Fibroblast of lung (primary cell): ENCODE data around the gene SPATS2L. TPM values are rescaled to one million over a fixed set of nuclear protein-coding genes. Genes with fewer than 3 reads are reported as not detected.

Source experiments
- DNase-seq, 2 donors: peaks; one replicate each; pipeline versions ENCODE4 v3.0.0 to v3.0.0-alpha.2; 2010; ENCODE audit warnings: low read depth in 2 of 2
- H2AFZ ChIP-seq: 2 replicates; pipeline ENCODE4 v1.5.1; 2012; ENCODE audit warnings: low read length, control low read depth, inconsistent platforms
- H3K27ac ChIP-seq: 2 replicates; pipeline ENCODE4 v1.5.1; 2011; ENCODE audit warnings: low read length, control low read depth; ENCODE audit not compliant: insufficient read depth
- H3K27me3 ChIP-seq: 2 replicates; pipeline ENCODE4 v1.5.1; 2011; ENCODE audit warnings: mild to moderate bottlenecking, low read length; ENCODE audit not compliant: control insufficient read depth, insufficient read depth
- H3K36me3 ChIP-seq: 2 replicates; pipeline ENCODE4 v1.5.1; 2011; ENCODE audit warnings: low read length; ENCODE audit not compliant: control insufficient read depth, insufficient read depth
- H3K4me1 ChIP-seq: 2 replicates; pipeline ENCODE4 v1.5.1; 2011; ENCODE audit warnings: low read length; ENCODE audit not compliant: control insufficient read depth, insufficient read depth; ENCODE audit errors: extremely low read depth
- H3K4me2 ChIP-seq: 2 replicates; pipeline ENCODE4 v1.5.1; 2011; ENCODE audit warnings: low read length, control low read depth; ENCODE audit not compliant: insufficient read depth; ENCODE audit errors: extremely low read depth
- H3K4me3 ChIP-seq, 4 experiments: fragments of 200-600 bp in 1 of 4; sonication (generic) in 1 of 4; replicated peaks in 1 of 4; 2 replicates each; pipeline ENCODE4 v1.5.1; 2011 to 2016; ENCODE audit warnings: low read length in 4 of 4, low read depth in 3 of 4, mild to moderate bottlenecking in 3 of 4, control low read depth in 2 of 4, inconsistent platforms in 1 of 4, mixed read lengths in 1 of 4; ENCODE audit not compliant: insufficient read depth in 1 of 4; ENCODE audit errors: control extremely low read depth in 1 of 4
- H3K79me2 ChIP-seq: 2 replicates; pipeline ENCODE4 v1.5.1; 2012; ENCODE audit warnings: mild to moderate bottlenecking, low read length, inconsistent platforms; ENCODE audit not compliant: control insufficient read depth, insufficient read depth
- H3K9ac ChIP-seq: 2 replicates; pipeline ENCODE4 v1.5.1; 2011; ENCODE audit warnings: mild to moderate bottlenecking, low read length, control low read depth; ENCODE audit not compliant: insufficient read depth
- H3K9me3 ChIP-seq: 2 replicates; pipeline ENCODE4 v1.5.1; 2012; ENCODE audit warnings: low read depth, low read length; ENCODE audit not compliant: control insufficient read depth, insufficient read depth
- H4K20me1 ChIP-seq: 2 replicates; pipeline ENCODE4 v1.5.1; 2011; ENCODE audit warnings: low read length; ENCODE audit not compliant: control insufficient read depth, insufficient read depth; ENCODE audit errors: extremely low read depth
- EZH2 ChIP-seq: IDR thresholded peaks from 2 replicates; pipeline ENCODE4 v1.5.1; 2012; ENCODE audit warnings: low read length, control low read depth, mild to moderate bottlenecking; ENCODE audit errors: missing control alignments
- polyA plus RNA-seq, 2 donors: library from polyadenylated mRNA; depleted of rRNA in 1 of 2; stranded (reverse) in 1 of 2; unstranded in 1 of 2; fragments of >200 nt; gene quantifications; 2 replicates each; pipeline ENCODE4 v1.2.1, GENCODE V29; 2011 to 2012; ENCODE audit warnings: missing spikeins in 1 of 2
- total RNA-seq: library from RNA; depleted of rRNA; stranded (reverse); fragments of >200 nt; gene quantifications from 2 replicates; pipeline ENCODE4 v1.2.1, GENCODE V29; 2014
- TF ChIP-seq, protein P1 (sequence below), 2 donors: IDR thresholded peaks in 1 of 2; conservative IDR thresholded peaks in 1 of 2; 1 replicate in 1 of 2; 2 replicates in 1 of 2; pipeline ENCODE4 v1.5.1; 2011 to 2012; ENCODE audit warnings: low read length in 2 of 2, control low read depth in 1 of 2, inconsistent platforms in 1 of 2, low read depth in 1 of 2, mild to moderate bottlenecking in 1 of 2

SPATS2L gene
- total and polyA plus RNA-seq, 2 donors (not counting 1 experiment from before 2014, with no cell fraction given): 73.8 to 291 TPM

DNA sequence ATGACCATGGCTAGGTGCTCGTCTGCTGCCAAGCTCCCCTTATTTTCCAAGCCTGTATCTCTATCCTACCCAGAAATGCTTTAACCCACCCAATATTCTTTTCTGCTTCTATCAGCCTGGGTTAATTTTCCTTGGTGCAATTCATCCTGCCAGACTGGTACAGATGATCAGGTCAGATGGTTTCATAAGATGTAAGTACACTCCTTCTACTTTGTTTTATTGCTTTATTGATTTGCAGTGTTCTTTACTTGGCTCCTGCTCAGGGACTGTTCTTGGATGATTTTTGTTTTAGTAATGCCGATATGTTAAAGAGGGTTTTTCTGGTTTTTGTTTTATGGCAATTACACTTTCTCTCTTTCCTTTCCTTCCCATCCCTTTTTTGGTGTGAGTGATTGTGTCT lies 217.1 kb downstream of the SPATS2L start:
- peaks cover 24% of the 10 kb centered on the region for H3K79me2 ChIP-seq
- no peaks in the 10 kb centered on the region for H3K36me3 ChIP-seq
- no peak overlapping the region for H3K27ac ChIP-seq
- no peaks in the 10 kb centered on the region for H3K27me3 ChIP-seq
- TF ChIP-seq, protein P1, sequence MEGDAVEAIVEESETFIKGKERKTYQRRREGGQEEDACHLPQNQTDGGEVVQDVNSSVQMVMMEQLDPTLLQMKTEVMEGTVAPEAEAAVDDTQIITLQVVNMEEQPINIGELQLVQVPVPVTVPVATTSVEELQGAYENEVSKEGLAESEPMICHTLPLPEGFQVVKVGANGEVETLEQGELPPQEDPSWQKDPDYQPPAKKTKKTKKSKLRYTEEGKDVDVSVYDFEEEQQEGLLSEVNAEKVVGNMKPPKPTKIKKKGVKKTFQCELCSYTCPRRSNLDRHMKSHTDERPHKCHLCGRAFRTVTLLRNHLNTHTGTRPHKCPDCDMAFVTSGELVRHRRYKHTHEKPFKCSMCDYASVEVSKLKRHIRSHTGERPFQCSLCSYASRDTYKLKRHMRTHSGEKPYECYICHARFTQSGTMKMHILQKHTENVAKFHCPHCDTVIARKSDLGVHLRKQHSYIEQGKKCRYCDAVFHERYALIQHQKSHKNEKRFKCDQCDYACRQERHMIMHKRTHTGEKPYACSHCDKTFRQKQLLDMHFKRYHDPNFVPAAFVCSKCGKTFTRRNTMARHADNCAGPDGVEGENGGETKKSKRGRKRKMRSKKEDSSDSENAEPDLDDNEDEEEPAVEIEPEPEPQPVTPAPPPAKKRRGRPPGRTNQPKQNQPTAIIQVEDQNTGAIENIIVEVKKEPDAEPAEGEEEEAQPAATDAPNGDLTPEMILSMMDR (conservative IDR thresholded peaks at IDR 0.05 in 1 of 2, IDR thresholded peaks at IDR 0.05 in 1 of 2; ENCODE audit: low read depth in 1 of 2, low read length in 2 of 2): no peak
- TF ChIP-seq EZH2: no peak
- H2AFZ ChIP-seq: no peak overlapping the region
- H3K4me2 ChIP-seq: no peak overlapping the region
- no peak overlapping the region for H3K4me3 ChIP-seq
- no peak overlapping the region for H3K9ac ChIP-seq
- peaks cover 8% of the 10 kb centered on the region for H3K4me1 ChIP-seq
- no peak for DNase-seq
- H3K9me3 ChIP-seq: no peaks in the 10 kb centered on the region
- H4K20me1 ChIP-seq: no peaks in the 10 kb centered on the region

GRCh38 chr2:200525066-200525465 lies 218.6 kb downstream of the SPATS2L start:
- peak in 1 of 2 donors; percentile 8 for DNase-seq
- Histone ChIP-seq H3K4me2 (peak overlapping the region; percentile 55), H3K4me1 (peaks cover 8% of the 10 kb centered on the region), H3K79me2 (peaks cover 39% of the 10 kb centered on the region), H2AFZ (no peak overlapping the region), H3K36me3 (no peaks in the 10 kb centered on the region), H3K9ac (no peak overlapping the region), H4K20me1 (no peaks in the 10 kb centered on the region), H3K27me3 (no peaks in the 10 kb centered on the region), H3K9me3 (no peaks in the 10 kb centered on the region), H3K27ac (no peak overlapping the region), H3K4me3 (peak overlapping the region in 3 of 4 experiments; percentile 81 to 88 (median 85))
- TF ChIP-seq, protein P1 (conservative IDR thresholded peaks at IDR 0.05 in 1 of 2, IDR thresholded peaks at IDR 0.05 in 1 of 2; ENCODE audit: low read depth in 1 of 2, low read length in 2 of 2): no peak
- no peak for TF ChIP-seq EZH2

DNA sequence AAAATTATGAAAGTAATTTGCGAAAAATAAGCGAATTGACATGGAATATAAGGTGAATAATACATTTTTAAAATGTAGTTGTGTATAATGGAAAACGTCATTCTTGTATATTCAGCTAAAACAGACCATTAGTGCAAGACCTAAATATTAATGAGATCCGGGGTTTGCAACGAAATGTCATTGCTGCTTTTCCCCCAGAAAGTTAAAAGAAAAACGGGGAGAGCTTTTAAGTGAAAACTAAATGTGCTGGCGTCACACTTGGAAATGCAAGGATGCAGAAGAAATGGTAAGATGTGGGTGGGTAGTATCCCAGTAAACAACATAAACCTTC lies 219.0 kb downstream of the SPATS2L start:
- Histone ChIP-seq H3K4me1 (peaks cover 8% of the 10 kb centered on the region), H4K20me1 (no peaks in the 10 kb centered on the region), H3K36me3 (no peaks in the 10 kb centered on the region), H3K4me2 (peak overlapping the region; percentile 55), H3K4me3 (peak overlapping the region; percentile 67 to 88 (median 83)), H2AFZ (peak overlapping the region; percentile 95), H3K9me3 (no peaks in the 10 kb centered on the region), H3K27me3 (no peaks in the 10 kb centered on the region), H3K79me2 (peaks cover 44% of the 10 kb centered on the region), H3K27ac (peak overlapping the region; percentile 57), H3K9ac (no peak overlapping the region)
- TF ChIP-seq, protein P1 (conservative IDR thresholded peaks at IDR 0.05 in 1 of 2, IDR thresholded peaks at IDR 0.05 in 1 of 2; ENCODE audit: low read depth in 1 of 2, low read length in 2 of 2): no peak
- TF ChIP-seq EZH2: no peak
- no peak for DNase-seq
